ENCODE data around the gene CNPY3. TPM values are rescaled to one million over a fixed set of nuclear protein-coding genes. Genes with fewer than 3 reads are reported as not detected.

Gene CNPY3
- total and polyA plus RNA-seq, 8 donors, result 59.2 to 74.1 (median 66.2) TPM

- no peaks in the 10 kb centered on the region for H3K9me3 ChIP-seq
- no peak overlapping the region for H3K27ac ChIP-seq
- H3K4me1 ChIP-seq, result peaks cover 17 to 38% of the 10 kb centered on the region in 2 donors
- H3K36me3 ChIP-seq, result peaks cover 0 to 30% of the 10 kb centered on the region in 2 donors
- TF ChIP-seq CTCF (IDR thresholded peaks at IDR 0.05), result no peak
- intact Hi-C loops (cut with DNase I), result no loop called here
- no peak overlapping the region for H3K4me3 ChIP-seq
- DNase-seq, result peak in 1 of 4 donors; percentile 13
- ATAC-seq, result no peak
- H3K27me3 ChIP-seq, result no peaks in the 10 kb centered on the region
These were observed 59.3 kb downstream of the CNPY3 start for GRCh38 chr6:42988486-42989020.

Other genes with a start within 250 kb of the CNPY3 start
- 1 to 10 TPM; 1.7 to 1.9 TPM for gene PRPH2, start 206.9 kb upstream of the CNPY3 start, total RNA-seq
- 1 to 10 TPM; 2.7 to 5.6 (median 4.8) TPM for gene PRPH2, start 206.9 kb upstream of the CNPY3 start, polyA plus RNA-seq (ENCODE audit: insufficient read length in 6 of 6)
- gene TBCC, start 183.4 kb upstream of the CNPY3 start, total RNA-seq, result 10 to 100 TPM; 16.8 to 20.4 TPM
- 10 to 100 TPM; 15.6 to 19.2 (median 18.3) TPM for gene TBCC, start 183.4 kb upstream of the CNPY3 start, polyA plus RNA-seq (ENCODE audit: insufficient read length in 6 of 6)
- gene BICRAL, start 147.4 kb upstream of the CNPY3 start, total RNA-seq, result 10 to 100 TPM; 12.6 to 15.9 TPM
- 10 to 100 TPM; 17.6 to 20.0 (median 19.2) TPM for gene BICRAL, start 147.4 kb upstream of the CNPY3 start, polyA plus RNA-seq (ENCODE audit: insufficient read length in 6 of 6)
- gene RPL7L1, start 49.9 kb upstream of the CNPY3 start, total RNA-seq, result 10 to 100 TPM; 64.6 to 77.8 TPM
- 100 to 1,000 TPM in 5 of 6 donors, 10 to 100 TPM in 1; 98.0 to 122 (median 116) TPM for gene RPL7L1, start 49.9 kb upstream of the CNPY3 start, polyA plus RNA-seq (ENCODE audit: insufficient read length in 6 of 6)
- 1 to 10 TPM; 2.0 to 2.1 TPM for gene PTCRA, start 13.4 kb upstream of the CNPY3 start, total RNA-seq
- gene PTCRA, start 13.4 kb upstream of the CNPY3 start, polyA plus RNA-seq (ENCODE audit: insufficient read length in 6 of 6), result under 1 TPM in 5 of 6 donors, not detected in 1; 0.38 to 0.79 (median 0.58) TPM
- 1 to 10 TPM in 1 of 2 donors, under 1 TPM in 1; 0.86 to 1.0 TPM for gene GNMT, start 31.3 kb downstream of the CNPY3 start, total RNA-seq
- 1 to 10 TPM in 2 of 6 donors, under 1 TPM in 4; 0.79 to 2.3 (median 0.96) TPM for gene GNMT, start 31.3 kb downstream of the CNPY3 start, polyA plus RNA-seq (ENCODE audit: insufficient read length in 6 of 6)
- gene PEX6, start 49.7 kb downstream of the CNPY3 start, total RNA-seq, result 10 to 100 TPM; 23.2 to 25.2 TPM
- gene PEX6, start 49.7 kb downstream of the CNPY3 start, polyA plus RNA-seq (ENCODE audit: insufficient read length in 6 of 6), result 10 to 100 TPM; 15.2 to 27.1 (median 18.1) TPM
- 10 to 100 TPM; 30.0 to 35.0 TPM for gene PPP2R5D, start 55.1 kb downstream of the CNPY3 start, total RNA-seq
- gene PPP2R5D, start 55.1 kb downstream of the CNPY3 start, polyA plus RNA-seq (ENCODE audit: insufficient read length in 6 of 6), result 10 to 100 TPM; 56.8 to 76.3 (median 63.3) TPM
- 10 to 100 TPM; 42.7 to 52.1 TPM for gene MEA1, start 84.5 kb downstream of the CNPY3 start, total RNA-seq
- 10 to 100 TPM; 73.4 to 82.6 (median 77.5) TPM for gene MEA1, start 84.5 kb downstream of the CNPY3 start, polyA plus RNA-seq (ENCODE audit: insufficient read length in 6 of 6)
- gene KLHDC3, start 84.8 kb downstream of the CNPY3 start, total RNA-seq, result 10 to 100 TPM; 50.5 to 65.4 TPM
- 100 to 1,000 TPM in 3 of 6 donors, 10 to 100 TPM in 3; 95.3 to 110 (median 103) TPM for gene KLHDC3, start 84.8 kb downstream of the CNPY3 start, polyA plus RNA-seq (ENCODE audit: insufficient read length in 6 of 6)
- gene RRP36, start 92.1 kb downstream of the CNPY3 start, total RNA-seq, result 10 to 100 TPM; 43.3 to 53.5 TPM
- 10 to 100 TPM; 48.0 to 55.2 (median 50.2) TPM for gene RRP36, start 92.1 kb downstream of the CNPY3 start, polyA plus RNA-seq (ENCODE audit: insufficient read length in 6 of 6)
- 10 to 100 TPM; 22.0 to 28.4 TPM for gene CUL7, start 124.4 kb downstream of the CNPY3 start, total RNA-seq
- gene CUL7, start 124.4 kb downstream of the CNPY3 start, polyA plus RNA-seq (ENCODE audit: insufficient read length in 6 of 6), result 10 to 100 TPM; 42.0 to 54.3 (median 43.6) TPM
- gene MRPL2, start 130.0 kb downstream of the CNPY3 start, total RNA-seq, result 10 to 100 TPM; 35.2 to 43.4 TPM
- 10 to 100 TPM; 36.2 to 48.0 (median 40.5) TPM for gene MRPL2, start 130.0 kb downstream of the CNPY3 start, polyA plus RNA-seq (ENCODE audit: insufficient read length in 6 of 6)
- 10 to 100 TPM; 20.2 to 38.8 TPM for gene KLC4, start 130.2 kb downstream of the CNPY3 start, total RNA-seq
- 10 to 100 TPM; 44.5 to 55.6 (median 53.3) TPM for gene KLC4, start 130.2 kb downstream of the CNPY3 start, polyA plus RNA-seq (ENCODE audit: insufficient read length in 6 of 6)
- gene PTK7, start 146.8 kb downstream of the CNPY3 start, total RNA-seq, result 100 to 1,000 TPM in 1 of 2 donors, 10 to 100 TPM in 1; 89.2 to 179 TPM
- gene PTK7, start 146.8 kb downstream of the CNPY3 start, polyA plus RNA-seq (ENCODE audit: insufficient read length in 6 of 6), result 100 to 1,000 TPM; 274 to 312 (median 289) TPM
- gene SRF, start 241.8 kb downstream of the CNPY3 start, total RNA-seq, result 10 to 100 TPM; 31.8 to 36.3 TPM
- 10 to 100 TPM; 20.2 to 33.5 (median 30.1) TPM for gene SRF, start 241.8 kb downstream of the CNPY3 start, polyA plus RNA-seq (ENCODE audit: insufficient read length in 6 of 6)

Data from left lung (tissue), 10 donors.